Fibroblast of the aortic adventitia (primary cell): Measurements from ENCODE around the gene UBXN2A. TPM values are rescaled to one million over a fixed set of nuclear protein-coding genes. Genes with fewer than 3 reads are reported as not detected.
"Not testable (repeated sequence)": the region's sequence is repeated elsewhere in the genome, so short reads cannot be mapped to it uniquely, and the experiment has no call there.

ENCODE experiments used
- DNase-seq: peaks from one replicate; pipeline ENCODE4 v3.0.0-alpha.2; 2010; ENCODE audit warnings: low read depth
- H3K4me3 ChIP-seq: 2 replicates; pipeline ENCODE4 v1.5.1; 2011; ENCODE audit warnings: low read depth, mild to moderate bottlenecking, control low read depth, low read length, moderate library complexity
- total RNA-seq: library from RNA; depleted of rRNA; stranded (reverse); fragments of >200 nt; gene quantifications from 2 replicates; pipeline ENCODE4 v1.2.3, GENCODE V29; 2012; ENCODE audit warnings: low replicate concordance
- TF ChIP-seq, protein P1 (sequence below): IDR thresholded peaks from 2 replicates; pipeline ENCODE4 v1.5.1; 2011; ENCODE audit warnings: mild to moderate bottlenecking, low read length, control low read depth, inconsistent platforms; ENCODE audit not compliant: insufficient read depth

Gene UBXN2A
- total RNA-seq, 1 donor, result 14.2 TPM

GRCh38 chr2:24011250-24012104 is 71.2 kb downstream of the UBXN2A start:
- TF ChIP-seq, protein P1, sequence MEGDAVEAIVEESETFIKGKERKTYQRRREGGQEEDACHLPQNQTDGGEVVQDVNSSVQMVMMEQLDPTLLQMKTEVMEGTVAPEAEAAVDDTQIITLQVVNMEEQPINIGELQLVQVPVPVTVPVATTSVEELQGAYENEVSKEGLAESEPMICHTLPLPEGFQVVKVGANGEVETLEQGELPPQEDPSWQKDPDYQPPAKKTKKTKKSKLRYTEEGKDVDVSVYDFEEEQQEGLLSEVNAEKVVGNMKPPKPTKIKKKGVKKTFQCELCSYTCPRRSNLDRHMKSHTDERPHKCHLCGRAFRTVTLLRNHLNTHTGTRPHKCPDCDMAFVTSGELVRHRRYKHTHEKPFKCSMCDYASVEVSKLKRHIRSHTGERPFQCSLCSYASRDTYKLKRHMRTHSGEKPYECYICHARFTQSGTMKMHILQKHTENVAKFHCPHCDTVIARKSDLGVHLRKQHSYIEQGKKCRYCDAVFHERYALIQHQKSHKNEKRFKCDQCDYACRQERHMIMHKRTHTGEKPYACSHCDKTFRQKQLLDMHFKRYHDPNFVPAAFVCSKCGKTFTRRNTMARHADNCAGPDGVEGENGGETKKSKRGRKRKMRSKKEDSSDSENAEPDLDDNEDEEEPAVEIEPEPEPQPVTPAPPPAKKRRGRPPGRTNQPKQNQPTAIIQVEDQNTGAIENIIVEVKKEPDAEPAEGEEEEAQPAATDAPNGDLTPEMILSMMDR, result no peak
- DNase-seq, result no peak
- no peak overlapping the region for H3K4me3 ChIP-seq

- TF ChIP-seq, protein P1, result no peak
- no peak overlapping the region for H3K4me3 ChIP-seq
- no peak for DNase-seq
Observed at GRCh38 chr2:24012521-24013188, 72.4 kb downstream of the UBXN2A start.

- not testable (repeated sequence) for H3K4me3 ChIP-seq, DNase-seq
Observed at GRCh38 chr2:24014902-24015301, 74.6 kb downstream of the UBXN2A start.

DNA sequence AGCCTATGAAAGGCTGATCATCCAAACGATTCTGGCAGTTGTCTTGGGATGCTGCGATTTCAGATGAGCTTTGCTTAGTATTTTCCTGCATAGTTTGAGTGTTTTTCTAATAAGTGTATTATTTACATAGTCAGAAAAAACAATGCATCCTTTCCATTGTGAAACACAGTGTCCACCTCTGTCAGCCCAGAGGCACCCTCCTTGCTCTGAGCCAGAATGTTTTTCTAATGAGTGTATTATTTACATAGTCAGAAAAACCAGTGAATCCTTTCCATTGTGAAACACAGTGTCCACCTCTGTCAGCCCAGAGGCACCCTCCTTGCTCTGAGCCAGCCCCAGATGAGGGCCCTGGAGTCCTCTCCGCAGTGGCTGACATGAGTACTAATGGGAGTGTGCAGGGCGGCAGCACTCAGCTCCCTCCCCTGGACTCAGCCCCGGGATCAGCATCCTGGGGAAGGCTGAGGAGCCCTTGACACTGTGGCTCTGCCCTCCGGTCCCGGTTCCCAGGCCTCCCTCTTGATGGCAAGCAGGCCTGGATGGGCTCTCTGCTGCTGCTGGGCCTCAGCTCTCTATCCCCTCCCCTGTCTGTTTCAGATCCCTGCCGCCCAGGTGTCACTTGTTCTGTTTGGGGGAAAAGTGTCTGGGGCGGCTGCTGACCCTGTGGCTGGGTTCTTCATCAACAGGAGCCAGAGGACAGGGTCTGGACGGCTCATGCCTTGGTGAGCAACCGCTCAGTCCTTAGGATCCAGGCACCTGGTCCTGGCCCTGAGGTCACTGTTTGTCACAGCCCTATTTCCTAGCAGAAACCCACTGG is 75.5 kb downstream of the UBXN2A start:
- TF ChIP-seq, protein P1, result no peak
- H3K4me3 ChIP-seq, result no peak overlapping the region
- peak; percentile 70 for DNase-seq

DNA sequence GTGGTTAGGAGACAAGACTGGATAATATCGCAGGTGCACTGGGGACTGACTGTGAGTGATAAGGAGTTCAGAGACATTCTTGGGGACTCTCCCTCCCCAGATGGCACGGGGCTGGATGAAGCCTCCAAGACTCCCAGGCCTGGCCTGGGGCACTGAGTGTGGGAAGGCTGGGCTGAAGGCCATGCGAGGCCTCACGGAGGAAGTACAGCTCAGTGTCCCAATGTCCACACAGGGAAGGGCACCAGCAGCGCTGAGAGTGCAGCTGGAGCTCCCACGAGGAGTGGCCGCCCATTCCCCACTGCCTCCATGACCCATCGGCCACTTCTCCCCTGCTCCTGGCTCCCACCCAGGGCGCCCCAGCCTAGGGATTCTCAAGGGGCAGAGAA is 76.1 kb downstream of the UBXN2A start:
- TF ChIP-seq, protein P1, result no peak
- DNase-seq, result no peak
- H3K4me3 ChIP-seq, result no peak overlapping the region

GRCh38 chr2:24016853-24017703 is 76.8 kb downstream of the UBXN2A start:
- H3K4me3 ChIP-seq, result no peak overlapping the region
- no peak for DNase-seq
- TF ChIP-seq, protein P1, result no peak
